Liver (tissue), 9 donors: ENCODE data around the gene SEC14L6. TPM values are rescaled to one million over a fixed set of nuclear protein-coding genes. Genes with fewer than 3 reads are reported as not detected.
A peak's percentile ranks its signal among the peaks of the same experiment; 100 is the strongest.

ENCODE experiments used
- DNase-seq: peaks from one replicate; pipeline ENCODE4 v3.0.0-alpha.2; 2017; ENCODE audit warnings: low spot score
- H3K27ac ChIP-seq, 2 donors: one replicate each; pipeline ENCODE4 v1.7.0; 2013; ENCODE audit warnings: inconsistent platforms in 2 of 2, low read length in 2 of 2, control low read depth in 1 of 2, low read depth in 1 of 2, mild to moderate bottlenecking in 1 of 2
- H3K27me3 ChIP-seq, 4 donors: one replicate each; pipeline versions ENCODE4 v1.6.1 to v1.7.0; 2013; ENCODE audit warnings: low read length in 3 of 4, inconsistent platforms in 1 of 4, mild to moderate bottlenecking in 1 of 4, moderate library complexity in 1 of 4; ENCODE audit not compliant: control insufficient read depth in 4 of 4, insufficient read depth in 4 of 4
- H3K36me3 ChIP-seq, 4 donors: one replicate each; pipeline versions ENCODE4 v1.6.1 to v1.7.0; 2013; ENCODE audit warnings: low read length in 3 of 4, mild to moderate bottlenecking in 3 of 4, low read depth in 1 of 4, moderate library complexity in 1 of 4; ENCODE audit not compliant: control insufficient read depth in 4 of 4, insufficient read depth in 3 of 4
- H3K4me1 ChIP-seq, 4 donors: one replicate each; pipeline versions ENCODE4 v1.6.1 to v1.7.0; 2013; ENCODE audit warnings: low read length in 3 of 4, mild to moderate bottlenecking in 3 of 4, moderate library complexity in 1 of 4; ENCODE audit not compliant: control insufficient read depth in 4 of 4, insufficient read depth in 4 of 4
- H3K4me3 ChIP-seq, 3 donors: one replicate each; pipeline versions ENCODE4 v1.6.1 to v1.7.0; 2013; ENCODE audit warnings: low read length in 3 of 3, control low read depth in 1 of 3, low read depth in 1 of 3, mild to moderate bottlenecking in 1 of 3
- H3K9ac ChIP-seq, 2 donors: one replicate each; pipeline ENCODE4 v1.7.0; 2013; ENCODE audit warnings: low read length in 2 of 2, mild to moderate bottlenecking in 2 of 2, moderate library complexity in 2 of 2, control low read depth in 1 of 2, low read depth in 1 of 2
- H3K9me3 ChIP-seq, 4 donors: one replicate each; pipeline versions ENCODE4 v1.6.1 to v1.7.0; 2013; ENCODE audit warnings: low read length in 3 of 4; ENCODE audit not compliant: control insufficient read depth in 4 of 4
- ATF3 ChIP-seq: IDR thresholded peaks from 2 replicates; pipeline ENCODE4 v1.6.1; 2016; ENCODE audit warnings: antibody characterized with exemption
- CTCF ChIP-seq: fragments of 150-350 bp; IDR thresholded peaks from 2 replicates; pipeline ENCODE4 v1.5.1; 2017; ENCODE audit warnings: improper control_type of control experiment, low read depth, low read length; ENCODE audit not compliant: missing input control
- EGR1 ChIP-seq, 2 donors: IDR thresholded peaks; 2 replicates each; pipeline ENCODE4 v1.6.1; 2016 to 2018; ENCODE audit warnings: antibody characterized with exemption in 2 of 2, low read depth in 2 of 2
- FOXA1 ChIP-seq: IDR thresholded peaks from 2 replicates; pipeline ENCODE4 v1.6.1; 2016; ENCODE audit warnings: antibody characterized with exemption
- FOXA2 ChIP-seq: IDR thresholded peaks from 2 replicates; pipeline ENCODE4 v1.6.1; 2016; ENCODE audit warnings: antibody characterized with exemption
- GABPA ChIP-seq, 2 donors: IDR thresholded peaks in 1 of 2; conservative IDR thresholded peaks in 1 of 2; 2 replicates each; pipeline ENCODE4 v1.6.1; 2016; ENCODE audit warnings: antibody characterized with exemption in 2 of 2, mild to moderate bottlenecking in 1 of 2, moderate library complexity in 1 of 2
- HNF4A ChIP-seq, 2 donors: conservative IDR thresholded peaks; 2 replicates each; pipeline ENCODE4 v1.6.1; 2016; ENCODE audit warnings: antibody characterized with exemption in 2 of 2, mild to moderate bottlenecking in 2 of 2
- HNF4G ChIP-seq: IDR thresholded peaks from 2 replicates; pipeline ENCODE4 v1.6.1; 2016; ENCODE audit warnings: antibody characterized with exemption
- MAX ChIP-seq: IDR thresholded peaks from 2 replicates; pipeline ENCODE4 v1.6.1; 2016; ENCODE audit warnings: antibody characterized with exemption
- NR2F2 ChIP-seq: IDR thresholded peaks from 2 replicates; pipeline ENCODE4 v1.6.1; 2016; ENCODE audit warnings: antibody characterized with exemption
- RAD21 ChIP-seq, 2 donors: IDR thresholded peaks; 2 replicates each; pipeline ENCODE4 v1.6.1; 2016; ENCODE audit warnings: antibody characterized with exemption in 2 of 2, mild to moderate bottlenecking in 2 of 2
- REST ChIP-seq: IDR thresholded peaks from 2 replicates; pipeline ENCODE4 v1.6.1; 2016; ENCODE audit warnings: antibody characterized with exemption, mild to moderate bottlenecking
- RXRA ChIP-seq, 2 donors: IDR thresholded peaks; 2 replicates each; pipeline ENCODE4 v1.6.1; 2017 to 2018; ENCODE audit warnings: antibody characterized with exemption in 2 of 2, mild to moderate bottlenecking in 1 of 2
- SP1 ChIP-seq: IDR thresholded peaks from 2 replicates; pipeline ENCODE4 v1.6.1; 2018; ENCODE audit warnings: antibody characterized with exemption, mild to moderate bottlenecking
- TAF1 ChIP-seq: conservative IDR thresholded peaks from 2 replicates; pipeline ENCODE4 v1.6.1; 2016; ENCODE audit warnings: antibody characterized with exemption, mild to moderate bottlenecking
- YY1 ChIP-seq: IDR thresholded peaks from 2 replicates; pipeline ENCODE4 v1.6.1; 2016; ENCODE audit warnings: antibody characterized with exemption, mild to moderate bottlenecking
- ZBTB33 ChIP-seq: IDR thresholded peaks from 2 replicates; pipeline ENCODE4 v1.6.1; 2016; ENCODE audit warnings: antibody characterized with exemption
- WGBS: extraction: QIAGEN DNeasy Blood & Tissue Kit; methylation state at CpG from one replicate; pipeline ENCODE4 v1.1.7; 2013; 5-methylcytosine and 5-hydroxymethylcytosine counted together
- polyA plus RNA-seq, 2 donors: library from polyadenylated mRNA; stranded (reverse) in 1 of 2; unstranded in 1 of 2; fragments of 200-250 nt in 1 of 2; fragments of >200 nt in 1 of 2; fragmentation: Nextera tagmentation in 1 of 2; extraction: Ambion mirVana in 1 of 2; gene quantifications; one replicate each; pipeline versions ENCODE4 v1.2.1 to v1.2.3, GENCODE V29; 2013 to 2015
- total RNA-seq, 2 donors: library from RNA; depleted of rRNA; stranded (reverse); fragments of >200 nt; gene quantifications; one replicate each; pipeline ENCODE4 v1.2.3, GENCODE V29; 2014
- donor health status: healthy.
- donor health status: healthy.
- donor health status: healthy.
- donor health status: healthy.
- donor health status: healthy.

The SEC14L6 gene
- total and polyA plus RNA-seq, 4 donors = 0.18 to 0.70 (median 0.28) TPM

- no peaks in the 10 kb centered on the region for H3K9me3 ChIP-seq
- no peak overlapping the region for H3K9ac ChIP-seq
- TF ChIP-seq MAX (no peak), HNF4A (conservative IDR thresholded peaks at IDR 0.05) (peak; percentile 17 to 42), YY1 (peak; percentile 23), ZBTB33 (no peak), HNF4G (no peak), RXRA (IDR thresholded peaks at IDR 0.05) (peak; percentile 23 to 62)
- no peak overlapping the region for H3K4me3 ChIP-seq
- peak; percentile 76 for DNase-seq
- peaks cover 0 to 2% (median 0%) of the 10 kb centered on the region in 4 donors for H3K36me3 ChIP-seq
- peak overlapping the region in 1 of 2 donors; percentile 79 for H3K27ac ChIP-seq
- no peaks in the 10 kb centered on the region for H3K27me3 ChIP-seq
- WGBS = 38% methylated on average over 8 of the region's 8 CpGs
- H3K4me1 ChIP-seq = peaks cover 7 to 41% (median 32%) of the 10 kb centered on the region in 4 donors
Measured at GRCh38 chr22:30506507-30506968, 40.0 kb downstream of the SEC14L6 start.

- H3K4me1 ChIP-seq = peaks cover 7 to 42% (median 35%) of the 10 kb centered on the region in 4 donors
- no peaks in the 10 kb centered on the region for H3K9me3 ChIP-seq
- H3K27ac ChIP-seq = no peak overlapping the region
- H3K9ac ChIP-seq = no peak overlapping the region
- no peak overlapping the region for H3K4me3 ChIP-seq
- TF ChIP-seq EGR1 (IDR thresholded peaks at IDR 0.05; ENCODE audit: low read depth in 2 of 2) (no peak), SP1 (no peak), HNF4G (no peak), RXRA (IDR thresholded peaks at IDR 0.05) (no peak), NR2F2 (no peak), CTCF (no peak), ZBTB33 (no peak), GABPA (IDR thresholded peaks at IDR 0.05 in 1 of 2, conservative IDR thresholded peaks at IDR 0.05 in 1 of 2) (no peak), ATF3 (no peak), FOXA1 (no peak), YY1 (no peak), MAX (no peak), FOXA2 (no peak), TAF1 (no peak), REST (no peak), RAD21 (IDR thresholded peaks at IDR 0.05) (no peak), HNF4A (conservative IDR thresholded peaks at IDR 0.05) (no peak)
- no peak for DNase-seq
- no peaks in the 10 kb centered on the region for H3K27me3 ChIP-seq
- WGBS = 80% methylated on average over 12 of the region's 12 CpGs
- H3K36me3 ChIP-seq = peaks cover 0 to 2% (median 0%) of the 10 kb centered on the region in 4 donors
Measured at GRCh38 chr22:30503551-30503950, 43.0 kb downstream of the SEC14L6 start.
